Vagina (tissue), 2 donors: ENCODE data around the gene PPFIA4. TPM values are rescaled to one million over a fixed set of nuclear protein-coding genes. Genes with fewer than 3 reads are reported as not detected.

Experiments
- DNase-seq, 2 donors: peaks; one replicate each; pipeline ENCODE4 v3.0.0-alpha.2; 2017; ENCODE audit errors: extremely low spot score in 2 of 2
- H3K27ac ChIP-seq: fragments of 200-600 bp; sonication (generic); one replicate; pipeline ENCODE4 v1.5.1; 2019
- H3K27me3 ChIP-seq: fragments of 200-600 bp; sonication (generic); one replicate; pipeline ENCODE4 v1.5.1; 2019
- H3K36me3 ChIP-seq, 2 donors: fragments of 200-600 bp; sonication (generic); one replicate each; pipeline ENCODE4 v1.5.1; 2017 to 2019
- H3K4me1 ChIP-seq: fragments of 200-600 bp; sonication (generic); one replicate; pipeline ENCODE4 v1.5.1; 2019
- H3K4me3 ChIP-seq, 2 donors: fragments of 200-600 bp; sonication (generic); 1 replicate in 1 of 2; 2 replicates in 1 of 2; pipeline ENCODE4 v1.5.1; 2016 to 2019
- H3K9me3 ChIP-seq: fragments of 200-600 bp; sonication (generic); one replicate; pipeline ENCODE4 v1.5.1; 2019
- POLR2A ChIP-seq, 2 donors: fragments of 450-650 bp; IDR thresholded peaks; one replicate each; pipeline ENCODE4 v1.6.1; 2017; ENCODE audit warnings: antibody characterized with exemption in 2 of 2, mild to moderate bottlenecking in 2 of 2, moderate library complexity in 2 of 2
- POLR2AphosphoS5 ChIP-seq, 2 donors: sonication (generic); formaldehyde crosslinking; IDR thresholded peaks; one replicate each; pipeline ENCODE4 v1.9.0; 2017; ENCODE audit warnings: antibody characterized with exemption in 2 of 2, mild to moderate bottlenecking in 2 of 2, low read depth in 1 of 2; ENCODE audit not compliant: insufficient read depth in 1 of 2
- intact Hi-C: fragments of 100-400 bp; cut with DNase I; formaldehyde crosslinking; loops from one replicate; pipeline ENCODE4 v1.15.1; 2023
- total RNA-seq: library from RNA; depleted of rRNA; stranded (reverse); fragments of >200 nt; gene quantifications from one replicate; pipeline ENCODE4 v1.2.3, GENCODE V29; 2016
- TF ChIP-seq, protein P1 (sequence below), 3 experiments: fragments of 450-650 bp in 2 of 3; fragments of 200-600 bp in 1 of 3; sonication (generic) in 1 of 3; IDR thresholded peaks; one replicate each; pipeline ENCODE4 v1.5.1; 2017 to 2019; ENCODE audit warnings: antibody characterized with exemption in 3 of 3, mild to moderate bottlenecking in 2 of 3, moderate library complexity in 2 of 3

The PPFIA4 gene
- total RNA-seq, 1 donor from 2014 or later = 11.5 TPM

DNA sequence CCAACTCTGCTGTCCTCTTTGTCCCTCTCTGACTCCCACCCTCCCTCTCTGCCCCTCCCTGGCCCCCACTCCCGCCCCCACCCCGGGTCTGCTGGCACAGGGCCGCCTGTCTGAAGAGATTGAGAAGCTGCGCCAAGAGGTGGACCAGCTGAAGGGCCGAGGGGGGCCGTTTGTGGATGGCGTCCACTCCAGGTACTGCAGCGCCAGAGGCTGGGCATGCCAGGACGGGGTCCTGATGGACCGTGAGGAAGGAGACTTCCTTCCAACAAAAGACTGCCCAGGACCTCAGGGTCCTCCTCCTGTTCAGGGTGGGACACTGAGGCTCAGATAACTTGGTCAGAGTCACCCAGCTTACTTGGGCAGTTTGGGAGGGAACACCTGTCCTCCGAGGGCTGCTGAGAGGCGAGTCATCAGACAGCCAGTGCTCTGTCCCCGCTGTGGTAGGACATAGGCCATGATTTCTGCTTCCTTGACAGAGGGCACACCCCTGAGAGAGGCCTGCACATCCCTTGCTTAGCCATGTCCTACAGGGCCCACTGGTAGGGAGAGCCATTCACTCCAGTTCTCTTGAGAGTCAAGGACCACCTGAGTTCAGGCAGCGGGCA is 23.4 kb downstream of the PPFIA4 start:
- H3K4me1 ChIP-seq = no peaks in the 10 kb centered on the region
- H3K9me3 ChIP-seq = no peaks in the 10 kb centered on the region
- no peaks in the 10 kb centered on the region for H3K27me3 ChIP-seq
- H3K27ac ChIP-seq = no peak overlapping the region
- TF ChIP-seq POLR2A (IDR thresholded peaks at IDR 0.05) (no peak), POLR2AphosphoS5 (IDR thresholded peaks at IDR 0.05; ENCODE audit: insufficient read depth in 1 of 2, low read depth in 1 of 2) (no peak)
- TF ChIP-seq, protein P1, sequence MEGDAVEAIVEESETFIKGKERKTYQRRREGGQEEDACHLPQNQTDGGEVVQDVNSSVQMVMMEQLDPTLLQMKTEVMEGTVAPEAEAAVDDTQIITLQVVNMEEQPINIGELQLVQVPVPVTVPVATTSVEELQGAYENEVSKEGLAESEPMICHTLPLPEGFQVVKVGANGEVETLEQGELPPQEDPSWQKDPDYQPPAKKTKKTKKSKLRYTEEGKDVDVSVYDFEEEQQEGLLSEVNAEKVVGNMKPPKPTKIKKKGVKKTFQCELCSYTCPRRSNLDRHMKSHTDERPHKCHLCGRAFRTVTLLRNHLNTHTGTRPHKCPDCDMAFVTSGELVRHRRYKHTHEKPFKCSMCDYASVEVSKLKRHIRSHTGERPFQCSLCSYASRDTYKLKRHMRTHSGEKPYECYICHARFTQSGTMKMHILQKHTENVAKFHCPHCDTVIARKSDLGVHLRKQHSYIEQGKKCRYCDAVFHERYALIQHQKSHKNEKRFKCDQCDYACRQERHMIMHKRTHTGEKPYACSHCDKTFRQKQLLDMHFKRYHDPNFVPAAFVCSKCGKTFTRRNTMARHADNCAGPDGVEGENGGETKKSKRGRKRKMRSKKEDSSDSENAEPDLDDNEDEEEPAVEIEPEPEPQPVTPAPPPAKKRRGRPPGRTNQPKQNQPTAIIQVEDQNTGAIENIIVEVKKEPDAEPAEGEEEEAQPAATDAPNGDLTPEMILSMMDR (IDR thresholded peaks at IDR 0.05) = no peak
- intact Hi-C loops = loop anchor here (10.0 kb wide), 1 partner anchor 285 kb away; no protein-coding TSS in a partner anchor
- H3K36me3 ChIP-seq = no peaks in the 10 kb centered on the region
- no peak overlapping the region for H3K4me3 ChIP-seq
- no peak for DNase-seq

DNA sequence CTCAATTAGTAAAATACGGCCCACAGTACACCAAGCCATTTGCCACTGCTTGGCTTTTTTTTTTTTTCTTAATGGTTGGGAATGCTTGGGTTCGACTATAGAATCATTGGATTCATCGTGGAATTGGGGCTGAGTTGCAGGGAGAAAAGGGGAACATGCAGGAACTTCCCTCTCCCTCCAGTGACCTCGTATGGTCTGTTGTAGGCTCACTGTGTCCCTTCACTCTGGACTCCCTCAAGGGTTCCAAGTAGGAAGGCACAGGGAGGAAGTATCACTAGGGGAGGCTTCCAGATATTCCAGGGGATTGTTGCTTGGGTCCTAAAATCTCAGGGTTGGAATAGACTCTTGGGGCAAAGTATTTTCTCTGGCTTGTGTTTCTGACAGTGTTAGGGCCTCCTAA is 24.5 kb downstream of the PPFIA4 start:
- DNase-seq = no peak
- no peaks in the 10 kb centered on the region for H3K27me3 ChIP-seq
- no peak for TF ChIP-seq POLR2AphosphoS5 (IDR thresholded peaks at IDR 0.05; ENCODE audit: insufficient read depth in 1 of 2, low read depth in 1 of 2)
- no peak overlapping the region for H3K27ac ChIP-seq
- no peak overlapping the region for H3K4me3 ChIP-seq
- H3K36me3 ChIP-seq = no peaks in the 10 kb centered on the region
- H3K9me3 ChIP-seq = no peaks in the 10 kb centered on the region
- intact Hi-C loops = no loop called here
- no peaks in the 10 kb centered on the region for H3K4me1 ChIP-seq

DNA sequence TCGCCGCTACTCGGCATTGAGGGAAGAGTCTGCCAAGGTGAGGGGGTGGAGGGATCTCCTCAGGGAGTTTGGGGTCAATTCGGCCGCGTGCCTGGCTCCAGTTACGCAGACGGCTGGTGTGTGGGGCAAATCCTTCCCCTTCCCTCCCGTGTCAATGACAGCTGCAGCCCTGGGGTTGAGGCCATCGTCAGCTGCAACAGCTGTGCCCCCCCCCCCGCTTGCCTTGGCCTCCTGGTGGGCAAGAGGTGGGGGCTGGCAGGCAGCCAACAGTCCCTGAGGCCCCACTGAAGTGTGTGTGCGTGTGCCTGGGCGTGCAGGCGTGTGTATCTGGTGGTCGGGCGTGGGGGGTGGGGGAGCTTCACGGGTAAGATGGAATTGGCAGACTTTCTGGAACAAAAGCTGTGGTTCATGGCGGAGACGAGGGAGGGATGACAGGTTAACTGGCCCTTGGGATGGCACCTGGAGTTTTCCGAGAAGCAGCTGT is 25.6 kb downstream of the PPFIA4 start:
- Histone ChIP-seq H3K9me3 (no peaks in the 10 kb centered on the region), H3K4me1 (no peaks in the 10 kb centered on the region), H3K36me3 (no peaks in the 10 kb centered on the region), H3K4me3 (no peak overlapping the region), H3K27me3 (no peaks in the 10 kb centered on the region), H3K27ac (no peak overlapping the region)
- DNase-seq = no peak
- intact Hi-C loops = no loop called here
- TF ChIP-seq POLR2AphosphoS5 (IDR thresholded peaks at IDR 0.05; ENCODE audit: insufficient read depth in 1 of 2, low read depth in 1 of 2) (no peak), POLR2A (IDR thresholded peaks at IDR 0.05) (no peak)
- TF ChIP-seq, protein P1 (IDR thresholded peaks at IDR 0.05) = no peak

DNA sequence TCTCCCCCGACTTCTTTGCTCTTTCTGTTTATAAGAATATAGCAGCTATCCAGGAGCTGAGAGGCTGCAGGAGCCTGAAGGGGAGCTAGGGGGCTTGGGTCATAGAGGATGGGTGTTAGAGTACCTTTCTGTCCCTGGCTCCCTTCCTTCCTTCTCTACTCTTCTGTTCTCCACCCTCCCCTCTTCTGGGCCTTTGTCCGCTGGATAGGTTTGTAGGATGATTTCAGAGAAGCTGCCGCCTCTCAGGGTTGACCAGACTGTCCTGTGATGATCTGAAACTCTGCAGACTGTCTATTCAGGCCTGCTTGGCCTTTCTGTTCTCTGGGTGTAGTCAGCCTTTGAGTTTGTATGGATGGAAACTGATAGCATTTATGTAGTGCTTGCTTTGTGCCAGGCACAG is 26.3 kb downstream of the PPFIA4 start:
- H3K4me3 ChIP-seq = no peak overlapping the region
- no peaks in the 10 kb centered on the region for H3K9me3 ChIP-seq
- DNase-seq = no peak
- H3K27ac ChIP-seq = no peak overlapping the region
- TF ChIP-seq POLR2A (IDR thresholded peaks at IDR 0.05) = no peak
- TF ChIP-seq POLR2AphosphoS5 (IDR thresholded peaks at IDR 0.05; ENCODE audit: insufficient read depth in 1 of 2, low read depth in 1 of 2) = no peak
- TF ChIP-seq, protein P1 (IDR thresholded peaks at IDR 0.05) = no peak
- H3K4me1 ChIP-seq = no peaks in the 10 kb centered on the region
- H3K36me3 ChIP-seq = no peaks in the 10 kb centered on the region
- H3K27me3 ChIP-seq = no peaks in the 10 kb centered on the region
- intact Hi-C loops = no loop called here

DNA sequence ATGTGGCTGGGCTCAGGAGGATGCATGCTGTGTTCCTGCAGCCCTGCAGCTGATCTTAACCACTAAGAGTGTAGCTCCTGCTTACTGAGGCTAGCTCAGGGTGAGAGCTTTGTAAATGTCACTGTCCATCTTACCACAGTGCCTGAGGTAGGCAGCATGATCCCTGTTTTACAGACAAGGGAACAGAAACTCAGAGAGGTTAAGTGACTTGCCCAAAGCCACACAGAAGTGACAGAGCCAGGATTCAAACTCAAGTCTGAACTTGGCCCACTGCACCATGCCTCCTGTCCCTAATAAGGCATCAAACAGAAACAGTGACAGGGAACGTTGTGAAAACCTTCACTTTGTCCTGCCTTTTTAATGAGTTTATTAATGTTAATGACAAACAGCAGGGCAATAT is 27.9 kb downstream of the PPFIA4 start:
- TF ChIP-seq POLR2AphosphoS5 (IDR thresholded peaks at IDR 0.05; ENCODE audit: insufficient read depth in 1 of 2, low read depth in 1 of 2) (no peak), POLR2A (IDR thresholded peaks at IDR 0.05) (no peak)
- TF ChIP-seq, protein P1 (IDR thresholded peaks at IDR 0.05) = no peak
- Histone ChIP-seq H3K9me3 (no peaks in the 10 kb centered on the region), H3K27ac (no peak overlapping the region), H3K27me3 (no peaks in the 10 kb centered on the region), H3K36me3 (no peaks in the 10 kb centered on the region), H3K4me3 (no peak overlapping the region), H3K4me1 (peaks cover 8% of the 10 kb centered on the region)
- intact Hi-C loops = no loop called here
- no peak for DNase-seq
